Left cardiac atrium (tissue), 4 donors: ENCODE measurements around the gene SHC4. TPM values are rescaled to one million over a fixed set of nuclear protein-coding genes. Genes with fewer than 3 reads are reported as not detected.
"Not testable (repeated sequence)": the region's sequence is repeated elsewhere in the genome, so short reads cannot be mapped to it uniquely, and the experiment has no call there.

Source experiments
- ATAC-seq, 2 donors: fragments of 200-7000 bp; cut with Tn5 transposase; one replicate each; pipeline ENCODE4 v1.9.1; 2020; ENCODE audit warnings: mild to moderate bottlenecking in 2 of 2, moderate library complexity in 2 of 2
- DNase-seq: peaks from one replicate; pipeline ENCODE4 v3.0.0-alpha.2; 2020
- intact Hi-C, 2 donors: fragments of 100-400 bp; cut with DNase I; formaldehyde crosslinking; loops; one replicate each; pipeline versions ENCODE4 v1.14.1 to v1.15.1; 2022 to 2023
- total RNA-seq, 2 donors: library from RNA; stranded (reverse); fragmentation: NEBNext Ultra II Directional; extraction: Animal tissue kit (Norgen Biotek cat#: 25700); gene quantifications; one replicate each; pipeline ENCODE4 v1.2.1, GENCODE V29; 2021
- donor health status: DM: no; HTN: yes; CAD: no.
- donor health status: DM: no; HTN: yes; CAD: no; lungs with severe emphysema.
- donor health status: DM: yes; HTN: yes; CAD: no.
- donor health status: Dilated cardiomyopathy.

SHC4 gene
- total RNA-seq, 2 donors from 2014 or later = 1.8 TPM

DNA sequence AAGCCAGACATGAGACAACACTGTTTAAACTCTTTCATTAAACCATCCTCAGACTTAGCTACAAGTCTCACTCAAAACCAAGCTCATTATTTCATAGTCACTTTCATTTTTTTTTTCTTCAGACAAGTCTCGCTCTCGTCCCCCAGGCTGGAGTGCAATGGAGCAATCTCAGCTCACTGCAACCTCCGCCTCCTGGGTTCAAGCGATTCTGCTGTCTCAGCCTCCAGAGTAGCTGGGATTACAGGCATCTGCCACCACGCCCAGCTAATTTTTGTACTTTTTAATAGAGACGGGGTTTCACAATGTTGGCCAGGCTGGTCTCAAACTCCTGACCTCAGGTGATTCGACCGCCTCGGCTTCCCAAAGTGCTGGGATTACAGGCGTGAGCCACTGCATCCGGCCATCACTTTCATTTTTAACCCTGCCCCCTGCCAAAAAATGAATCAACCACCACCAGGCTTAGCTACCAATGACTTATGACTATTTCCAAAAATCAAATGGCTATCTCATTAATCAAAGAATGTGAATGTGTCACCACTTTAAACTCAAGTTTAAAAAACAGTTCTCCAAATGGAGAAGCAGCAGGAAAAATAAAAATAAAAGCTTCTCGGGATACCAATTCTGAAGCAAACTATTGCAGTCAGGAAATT lies 173.1 kb downstream of the SHC4 start:
- intact Hi-C loops = loop anchor here in 1 of 2 donors (10.0 kb wide), 1 partner anchor 146 kb away; the partner anchor contains the start of gene FBN1
- DNase-seq, ATAC-seq: not testable (repeated sequence)

DNA sequence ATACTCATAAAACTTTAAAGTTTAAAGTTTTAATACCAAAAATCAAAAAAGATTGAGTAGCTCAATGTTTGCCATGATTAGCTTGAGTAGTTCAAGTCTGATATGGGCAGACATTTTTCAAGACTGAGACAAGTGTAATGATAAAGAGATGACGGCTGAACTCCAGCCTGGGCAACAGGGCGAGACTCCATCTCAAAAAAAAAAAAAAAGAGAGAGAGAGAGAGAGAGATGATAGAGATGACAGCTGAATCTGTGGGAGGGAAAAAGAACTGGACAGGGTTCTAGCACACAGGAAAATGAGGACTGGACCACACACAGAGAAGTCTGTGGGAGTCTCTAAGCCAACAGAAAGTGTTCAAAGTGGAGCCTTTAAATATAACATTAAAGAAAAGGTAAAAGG lies 178.0 kb downstream of the SHC4 start:
- intact Hi-C loops = no loop called here
- peak in 1 of 2 donors; percentile 90 for ATAC-seq
- DNase-seq = no peak

DNA sequence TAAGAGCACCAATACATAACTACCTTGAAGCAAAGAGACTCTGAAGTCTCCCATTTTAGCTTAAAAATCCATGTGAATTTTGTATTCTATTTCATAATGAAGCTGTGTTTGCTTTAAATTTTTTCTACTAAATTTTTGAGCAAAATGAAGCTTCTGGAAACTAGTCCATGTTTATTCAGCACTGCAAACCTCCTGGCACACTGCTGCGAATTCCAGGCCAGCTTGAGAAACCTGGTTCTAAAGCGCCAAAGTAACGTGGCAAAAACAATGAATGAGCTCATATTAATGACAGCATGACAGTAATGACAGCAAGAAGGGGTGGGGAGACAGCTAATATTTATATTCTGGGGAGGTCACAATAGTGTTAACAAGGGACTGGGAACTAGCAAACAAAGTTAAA lies 178.5 kb downstream of the SHC4 start:
- intact Hi-C loops = no loop called here
- peak in 1 of 2 donors; percentile 76 for ATAC-seq
- peak; percentile 35 for DNase-seq

DNA sequence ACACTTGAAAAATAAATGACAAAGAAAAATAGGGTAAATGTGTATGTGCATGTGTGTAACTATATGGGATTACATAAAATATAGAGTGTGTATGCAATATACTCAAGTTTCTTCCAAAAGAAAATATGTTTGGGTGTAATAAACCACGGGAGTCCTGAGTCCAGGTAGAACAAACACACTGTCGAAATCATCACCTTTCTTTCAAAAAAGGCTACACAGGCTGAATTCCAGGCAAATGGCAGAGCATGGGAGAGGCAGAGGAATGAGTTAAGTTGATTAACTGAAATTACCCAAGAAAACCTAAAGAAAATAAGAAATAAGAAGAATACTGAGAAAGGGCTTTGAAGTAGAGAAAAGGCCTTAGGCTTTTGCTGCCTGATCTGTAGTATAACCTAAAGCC lies 179.0 kb downstream of the SHC4 start:
- DNase-seq = no peak
- intact Hi-C loops = no loop called here
- ATAC-seq = no peak

DNA sequence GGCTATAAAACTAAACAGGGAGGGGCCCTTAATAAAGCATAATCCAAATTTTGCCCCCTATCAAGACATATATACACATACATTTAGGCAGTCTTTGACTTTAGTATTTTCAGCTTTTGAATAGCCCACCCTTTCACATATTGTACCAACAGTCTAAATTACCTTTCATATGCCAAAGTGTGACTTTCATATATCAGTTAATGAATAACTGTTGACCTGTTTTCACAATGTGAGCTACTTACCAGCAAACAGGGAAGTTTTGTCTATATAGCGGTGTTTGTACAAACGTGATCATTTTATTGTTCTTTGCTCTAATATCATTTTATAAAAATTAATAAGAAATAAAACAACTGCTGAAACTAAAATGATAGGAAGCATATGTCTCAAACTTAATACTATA lies 180.8 kb downstream of the SHC4 start:
- intact Hi-C loops = no loop called here

DNA sequence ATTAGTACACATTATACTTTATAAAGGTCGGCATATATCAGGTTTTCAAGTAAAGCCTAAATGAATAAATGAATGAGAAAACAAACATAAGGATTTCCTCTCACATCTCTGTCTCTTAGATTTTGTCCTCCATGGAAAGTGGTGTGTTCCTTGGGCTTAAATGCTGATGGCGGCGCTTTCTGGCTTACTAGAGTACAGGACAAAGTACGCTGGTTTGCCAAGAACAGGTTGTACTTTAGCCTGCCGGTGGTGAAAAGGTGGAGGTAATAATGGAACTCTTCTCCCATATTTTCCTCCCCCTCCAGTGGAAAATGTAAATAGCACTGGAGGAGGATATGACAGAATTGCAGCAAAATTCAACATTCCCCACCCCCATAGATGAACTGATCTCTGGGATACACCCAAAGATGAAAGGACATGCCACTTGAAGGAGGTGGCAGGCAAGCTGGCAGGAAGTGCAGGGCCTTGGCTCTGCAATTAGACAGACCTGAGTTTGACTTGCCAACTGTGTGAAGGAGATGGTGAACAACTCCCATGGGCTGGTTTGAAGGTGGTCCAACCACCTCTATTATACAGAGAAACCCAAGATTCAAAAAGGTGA lies 182.1 kb downstream of the SHC4 start:
- DNase-seq (no peak), ATAC-seq (no peak)
- intact Hi-C loops = no loop called here

More for the DNA sequence above, 180.8 kb downstream of the SHC4 start:
- ATAC-seq (no peak), DNase-seq (no peak)

DNA sequence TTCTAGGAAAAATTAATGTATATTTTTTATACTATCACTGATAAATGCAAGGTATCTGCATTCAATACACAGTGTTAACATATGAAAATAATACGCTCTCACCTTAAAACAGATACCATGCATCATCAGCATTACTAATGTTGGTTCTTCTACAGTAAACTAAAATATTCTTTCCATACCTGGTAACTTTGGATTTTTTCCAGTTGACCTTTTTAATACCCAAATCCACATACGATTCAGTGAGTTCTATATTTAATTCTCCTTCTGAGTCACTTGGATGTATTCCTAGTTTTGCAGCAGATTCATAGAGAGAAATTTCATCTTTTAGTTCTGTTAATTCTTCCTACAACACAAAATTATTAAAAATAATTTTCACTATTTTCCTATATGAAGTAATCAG lies 182.7 kb downstream of the SHC4 start:
- ATAC-seq (no peak), DNase-seq (no peak)
- intact Hi-C loops = no loop called here

DNA sequence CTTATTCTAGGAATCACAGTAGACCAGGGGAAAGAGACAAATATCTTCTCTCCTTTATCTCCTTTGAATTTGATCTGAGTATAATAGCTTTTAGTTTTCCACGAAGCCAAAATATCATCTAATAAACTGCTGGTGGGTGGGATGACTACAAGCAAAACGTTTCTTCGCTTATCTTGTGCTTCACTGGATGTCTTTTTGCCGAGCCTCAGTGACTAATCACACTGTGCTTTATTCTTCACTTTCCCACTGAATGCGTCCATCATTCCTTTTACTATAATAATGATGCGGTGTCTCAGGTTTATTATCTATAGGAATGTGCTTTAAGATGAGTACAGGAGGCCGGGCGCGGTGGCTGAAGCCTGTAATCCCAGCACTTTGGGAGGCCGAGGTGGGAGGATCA lies 185.4 kb downstream of the SHC4 start:
- ATAC-seq = peak in 1 of 2 donors; percentile 42
- no peak for DNase-seq
- intact Hi-C loops = no loop called here

DNA sequence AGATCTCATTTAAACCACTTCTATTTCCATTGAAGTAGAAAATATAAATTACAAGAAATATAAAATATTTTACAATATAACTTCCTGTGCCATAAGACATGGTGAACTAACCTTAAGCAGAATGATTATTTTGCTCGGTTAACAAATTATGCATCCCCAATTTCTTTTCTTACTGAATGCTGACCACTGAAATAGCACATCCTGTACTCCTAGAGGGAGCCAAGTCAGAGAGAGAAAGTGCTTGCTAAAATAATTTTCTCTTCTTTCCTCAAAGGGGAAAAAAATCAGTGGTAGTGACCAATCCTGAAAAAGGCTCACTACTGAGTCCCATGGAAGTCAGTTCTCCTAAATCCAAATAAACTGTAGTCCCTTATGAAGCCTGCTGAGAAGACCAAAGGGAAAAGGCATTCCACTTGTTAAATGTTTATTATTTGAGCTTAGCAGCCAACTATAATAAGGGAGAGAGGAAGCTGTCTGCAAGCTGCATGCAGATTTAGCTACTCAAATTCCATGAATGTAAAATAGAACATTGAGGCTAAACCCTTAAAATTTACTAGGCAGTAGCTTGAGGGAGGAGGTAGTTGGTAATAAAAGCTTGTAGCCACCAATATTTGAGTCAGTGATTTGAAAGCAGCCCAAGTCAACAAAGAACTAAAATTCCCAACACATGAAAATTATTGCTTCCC lies 185.9 kb downstream of the SHC4 start:
- ATAC-seq (peak; percentile 8 to 21), DNase-seq (no peak)
- intact Hi-C loops = no loop called here

DNA sequence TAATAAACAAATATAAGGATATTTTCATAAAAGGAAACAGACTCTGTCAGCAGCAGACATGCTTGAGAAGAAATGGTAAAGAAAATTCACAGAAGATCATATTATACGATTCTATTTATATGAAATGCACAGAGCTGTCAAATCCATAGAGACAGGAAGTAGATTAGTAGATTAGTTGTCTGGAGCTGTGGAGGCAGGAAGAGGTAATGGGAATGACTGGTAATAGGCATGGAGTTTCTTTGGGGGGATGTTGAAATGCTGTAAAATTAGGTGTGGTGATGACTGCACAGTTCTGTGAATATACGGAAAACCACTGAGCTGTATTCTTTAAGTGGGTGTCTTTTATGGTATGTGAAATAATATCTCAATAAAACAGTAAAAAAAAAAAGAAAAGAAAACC lies 188.2 kb downstream of the SHC4 start:
- intact Hi-C loops = no loop called here
- DNase-seq (no peak), ATAC-seq (no peak)

DNA sequence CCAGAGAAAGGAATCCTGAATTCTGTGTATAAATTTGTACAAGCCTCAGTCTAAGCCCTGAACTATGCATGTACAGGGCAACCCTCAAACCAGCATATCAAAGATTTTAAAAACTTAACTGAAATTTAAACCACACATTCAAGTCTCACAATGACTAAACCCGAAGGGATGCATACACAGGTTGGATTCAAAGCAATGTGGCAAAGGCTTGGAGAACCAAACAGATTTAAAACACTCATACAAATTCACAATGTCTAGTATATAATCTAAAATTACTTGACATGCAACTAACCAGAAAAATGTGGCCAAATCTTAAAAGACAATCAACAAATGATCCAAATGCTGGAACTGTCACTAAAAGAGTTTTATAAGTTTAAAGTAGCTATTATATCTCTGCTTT lies 189.2 kb downstream of the SHC4 start:
- intact Hi-C loops = no loop called here
- ATAC-seq = no peak

More for the DNA sequence above, 189.2 kb downstream of the SHC4 start:
- no peak for DNase-seq

Other genes starting within 250 kb of the SHC4 start
- gene CEP152, start 152.8 kb downstream of the SHC4 start, total RNA-seq = 1 to 10 TPM; 2.1 to 4.2 TPM
- 100 to 1,000 TPM; 201 to 233 TPM for gene EID1, start 85.8 kb downstream of the SHC4 start, total RNA-seq
- 10 to 100 TPM; 30.5 to 35.0 TPM for gene SECISBP2L, start 82.5 kb upstream of the SHC4 start, total RNA-seq
- 10 to 100 TPM; 60.3 to 70.9 TPM for gene COPS2, start 191.7 kb upstream of the SHC4 start, total RNA-seq
- 10 to 100 TPM; 30.1 to 32.1 TPM for gene GALK2, start 206.3 kb upstream of the SHC4 start, total RNA-seq